Activated effector memory CD4-positive, alpha-beta T cell treated with Interleukin-2 at 50 U/mL for 16 hours (primary cell): Measurements from ENCODE around the gene NEDD4L.
"Not testable (repeated sequence)": the region's sequence is repeated elsewhere in the genome, so short reads cannot be mapped to it uniquely, and the experiment has no call there.

ENCODE experiments used
- DNase-seq: peaks from one replicate; pipeline ENCODE4 v3.0.0-alpha.2; 2020

The NEDD4L gene

DNA sequence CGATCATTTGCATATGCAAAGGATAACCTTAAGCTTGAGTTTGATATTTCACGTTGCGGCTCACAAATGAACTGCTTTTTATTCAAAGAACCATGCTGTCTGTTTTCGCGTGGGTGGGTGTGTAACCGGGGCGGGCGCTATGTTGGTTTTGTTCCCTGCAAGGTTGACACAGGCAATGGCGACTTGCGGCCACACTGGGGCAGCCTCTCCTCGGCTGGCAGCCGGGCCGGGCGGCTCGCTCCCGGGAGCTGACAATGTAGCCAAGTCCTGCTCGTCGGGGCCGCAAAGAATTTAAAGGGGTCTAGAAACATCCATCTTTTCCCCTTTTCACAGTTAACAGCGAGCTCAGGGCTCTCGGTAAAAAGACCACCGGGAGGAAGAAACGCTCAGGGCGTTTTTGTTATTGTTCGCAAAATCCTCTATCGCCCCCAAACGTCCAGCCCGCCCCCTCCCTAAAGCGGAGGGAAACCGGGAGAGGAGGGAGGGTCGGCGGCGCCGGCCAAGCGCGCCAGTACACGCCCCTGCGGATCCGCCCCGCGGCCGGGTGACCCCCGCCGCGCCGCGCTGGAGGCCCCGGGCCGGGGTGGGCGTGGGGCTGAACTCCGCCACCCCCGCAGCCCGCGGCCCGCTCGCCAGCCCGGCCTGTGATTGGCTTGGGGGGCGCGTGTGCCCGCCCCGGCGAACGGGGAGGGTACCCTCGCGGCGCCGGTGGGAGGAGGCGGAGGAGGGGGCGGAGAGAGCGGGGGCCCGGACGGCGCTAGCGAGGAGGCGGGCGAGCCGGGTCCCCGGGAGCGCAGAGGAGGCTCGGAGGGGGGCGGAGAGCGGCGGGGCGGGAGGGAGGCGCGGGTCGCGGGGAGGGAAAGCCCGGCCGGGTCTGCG lies at the start of gene NEDD4L:
Gene NEDD4L (plus strand): TSS at position 736 of the 879 bp plus-strand sequence. CDS start 435 bp downstream, outside the sequence.
- peak; percentile 54 for DNase-seq

DNA sequence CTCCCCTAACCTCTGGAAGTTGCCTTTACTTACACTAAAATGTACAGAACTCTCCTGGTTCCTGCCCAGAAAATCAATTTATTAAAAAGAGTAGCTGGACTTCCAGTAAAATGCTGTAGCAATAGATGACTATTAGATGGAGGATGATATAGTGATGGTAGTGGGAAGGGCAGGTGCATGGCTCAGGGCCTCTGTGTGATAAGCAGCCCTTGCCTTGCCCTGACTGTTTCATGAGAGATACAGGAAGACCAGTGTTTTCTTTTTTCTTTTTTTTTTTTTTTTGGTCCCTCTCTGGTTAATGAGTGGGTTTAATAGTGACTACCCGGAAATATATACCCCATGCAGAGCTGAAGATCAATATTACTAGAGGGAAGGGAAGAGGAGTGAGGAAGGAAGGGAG lies 48.7 kb upstream of the NEDD4L start:
- no peak for DNase-seq

- not testable (repeated sequence) for DNase-seq
Measured at GRCh38 chr18:57996894-57997293, 47.1 kb upstream of the NEDD4L start.

DNA sequence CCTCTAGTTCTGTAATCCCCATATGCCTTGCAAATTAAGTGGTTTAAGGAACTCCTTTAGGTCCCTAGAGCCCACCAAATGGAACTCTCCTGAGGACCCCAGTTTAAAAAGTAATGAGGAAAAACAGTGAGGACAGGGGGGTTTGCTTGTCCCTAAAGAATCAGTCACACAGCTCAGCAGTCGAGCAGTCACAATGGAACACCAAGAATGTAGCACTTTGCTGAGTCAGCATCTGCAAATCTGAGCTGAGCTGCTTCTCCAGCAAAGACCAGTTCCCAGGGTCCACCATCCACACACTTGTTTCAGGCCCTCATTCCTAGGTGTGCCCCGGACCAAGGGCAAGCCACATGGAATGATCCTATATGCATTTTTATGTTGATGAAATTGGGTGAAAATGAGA lies 46.2 kb upstream of the NEDD4L start:
- DNase-seq: no peak

DNA sequence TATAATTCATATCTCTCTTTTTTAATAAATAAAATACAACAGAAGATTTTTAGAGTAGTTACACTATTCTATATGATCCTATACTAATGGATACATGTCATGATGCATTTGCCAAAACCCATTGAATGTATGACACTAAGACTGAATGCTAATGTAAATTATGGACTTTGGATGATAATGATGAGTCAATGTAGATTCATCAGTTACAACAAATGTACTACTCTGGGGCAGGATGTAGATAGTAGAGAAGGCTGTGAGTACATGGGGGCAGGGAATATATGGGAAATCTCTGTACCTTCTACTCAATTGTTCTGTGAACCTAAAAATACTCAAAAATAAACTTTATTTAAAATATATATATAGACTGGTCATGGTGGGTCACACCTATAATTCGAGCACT lies 45.6 kb upstream of the NEDD4L start:
- DNase-seq: no peak

DNA sequence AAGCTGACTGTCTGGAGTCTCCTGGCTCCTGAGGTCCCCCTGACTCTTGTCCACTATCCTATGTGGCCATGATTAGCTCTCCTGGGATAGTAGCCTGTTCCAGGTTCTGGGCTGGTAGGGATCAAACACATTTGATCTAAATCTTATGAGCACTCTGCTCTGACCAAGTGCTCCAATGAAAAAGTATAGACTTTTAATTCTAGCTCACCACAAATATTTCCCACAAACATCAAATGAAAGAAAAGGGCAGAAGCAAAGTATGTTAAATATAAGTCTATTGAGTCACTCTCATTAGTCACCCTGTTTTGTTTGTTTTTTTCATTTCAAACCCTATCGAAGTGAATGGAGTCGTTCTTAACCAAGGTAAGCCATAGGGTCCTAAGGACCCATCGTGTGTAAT lies 39.7 kb upstream of the NEDD4L start:
- DNase-seq: no peak

- DNase-seq: no peak
Measured at GRCh38 chr18:58005011-58005410, 39.0 kb upstream of the NEDD4L start.

- DNase-seq: no peak
Measured at GRCh38 chr18:58005885-58006523, 38.0 kb upstream of the NEDD4L start.

DNA sequence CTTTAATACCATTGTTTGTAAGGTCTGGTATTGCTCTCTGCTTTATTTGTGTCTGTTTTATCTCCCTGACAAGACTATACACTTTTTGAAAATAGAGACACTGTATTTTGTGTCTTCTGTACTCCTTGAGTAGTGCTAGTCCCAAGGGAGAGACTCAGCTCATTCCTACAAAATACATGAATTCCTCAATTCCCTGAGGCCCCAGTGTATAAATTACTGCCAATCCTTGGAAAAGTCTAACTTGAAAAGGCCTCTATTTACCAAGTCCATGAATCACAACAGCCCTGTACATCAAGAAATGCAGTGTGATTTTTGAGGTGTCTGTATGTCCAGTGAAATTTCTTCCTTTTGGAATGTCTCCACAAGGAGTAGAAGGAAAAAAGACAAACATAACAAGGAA lies 34.9 kb upstream of the NEDD4L start:
- DNase-seq: no peak

DNA sequence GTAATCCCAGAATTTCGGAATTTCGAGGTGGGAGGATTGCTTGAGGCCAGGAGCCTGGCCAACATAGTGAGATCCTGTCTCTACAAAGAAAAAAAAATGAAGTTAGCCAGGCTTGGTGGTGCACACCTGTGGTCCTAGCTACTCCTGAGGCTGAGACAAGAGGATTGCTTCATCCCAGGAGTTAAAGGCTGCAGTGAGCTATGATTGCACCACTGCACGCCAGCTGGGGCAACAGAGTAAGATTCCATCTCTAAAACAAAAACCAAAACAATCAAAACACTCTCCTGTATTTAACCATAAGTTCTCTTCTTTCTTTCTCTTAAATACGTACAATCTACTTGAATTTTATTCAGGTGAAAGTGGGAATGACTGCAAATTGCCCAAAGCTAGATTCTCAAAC lies 33.8 kb upstream of the NEDD4L start:
- DNase-seq: no peak

- DNase-seq: no peak
Measured at GRCh38 chr18:58012356-58012755, 31.7 kb upstream of the NEDD4L start.

DNA sequence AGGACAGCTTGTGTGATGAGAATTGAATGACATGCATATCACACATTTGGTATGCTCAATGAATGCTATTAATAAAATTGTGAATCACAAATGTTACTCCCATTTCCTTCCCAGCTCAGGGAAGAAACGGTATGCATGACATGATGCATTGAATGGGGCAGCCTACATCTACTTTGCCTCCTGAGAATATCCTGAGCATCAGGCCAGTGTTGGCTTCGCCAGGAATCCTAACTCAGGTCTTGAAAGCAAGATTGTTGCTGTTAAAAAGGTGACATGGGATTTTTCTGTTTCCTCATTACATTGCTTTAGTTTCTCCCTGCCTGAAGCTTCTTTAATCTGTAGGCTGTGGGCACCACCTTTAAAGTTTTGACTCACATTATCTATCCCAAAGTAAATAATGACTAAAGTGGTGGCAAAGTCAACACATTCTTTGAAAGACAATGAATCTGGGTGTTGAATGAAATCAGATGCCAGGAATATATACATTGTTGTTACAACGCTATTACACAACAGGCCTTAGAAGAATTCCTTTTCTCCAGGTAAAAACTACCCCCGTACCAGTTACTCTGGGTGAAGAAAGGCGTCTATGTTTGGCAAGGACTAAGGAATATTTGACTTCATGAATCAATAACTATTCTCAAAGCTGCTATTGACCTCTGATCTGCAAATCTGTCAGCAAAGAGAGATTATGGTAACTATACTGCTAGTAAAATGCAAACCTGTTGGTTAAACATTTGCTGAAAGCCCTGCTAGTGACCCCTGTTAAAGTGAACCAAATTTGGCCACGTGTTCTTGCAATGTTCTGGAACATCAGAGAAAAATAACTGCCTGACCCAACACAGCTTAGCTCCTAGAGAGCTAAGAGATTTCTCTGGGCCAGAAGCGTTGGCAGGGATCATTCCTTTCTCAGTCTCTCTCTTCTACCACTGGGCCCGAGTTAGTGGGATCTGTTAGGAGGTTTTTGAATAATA lies 30.5 kb upstream of the NEDD4L start:
- DNase-seq: no peak

DNA sequence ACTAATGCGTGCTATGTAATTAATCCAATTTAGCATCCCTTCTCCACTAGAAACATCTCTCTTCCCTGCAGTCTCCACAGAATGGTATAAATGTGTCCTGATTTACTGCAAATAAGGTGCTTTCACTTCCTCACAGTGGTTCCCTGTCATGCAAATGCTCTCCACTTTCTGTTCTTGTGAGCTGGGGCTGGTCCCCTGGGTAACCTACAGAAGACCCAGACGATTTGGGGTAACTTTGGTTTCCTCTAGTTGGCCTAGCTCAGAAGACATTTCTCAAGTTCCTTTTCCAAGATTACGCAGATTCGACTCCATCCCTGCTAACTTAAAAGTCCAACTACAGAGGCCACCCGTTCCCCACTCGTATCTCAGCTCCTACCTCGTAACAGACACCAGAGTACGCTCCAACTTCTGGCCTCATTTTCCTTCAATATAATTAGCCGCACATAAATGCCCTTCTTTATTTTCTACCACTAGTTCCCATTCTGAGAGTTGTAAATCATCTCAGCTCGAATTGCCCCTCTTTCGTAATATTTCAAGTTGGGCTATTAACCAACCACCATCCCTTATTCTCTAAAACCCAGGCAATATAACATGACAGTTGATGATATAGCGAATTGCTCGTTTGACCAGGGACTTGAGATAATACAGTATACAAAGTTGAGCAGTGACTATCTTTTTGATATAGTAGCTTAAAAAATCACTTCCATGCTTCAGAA lies 28.8 kb upstream of the NEDD4L start:
- DNase-seq: no peak

- DNase-seq: no peak
Measured at GRCh38 chr18:58017267-58017666, 26.8 kb upstream of the NEDD4L start.

DNA sequence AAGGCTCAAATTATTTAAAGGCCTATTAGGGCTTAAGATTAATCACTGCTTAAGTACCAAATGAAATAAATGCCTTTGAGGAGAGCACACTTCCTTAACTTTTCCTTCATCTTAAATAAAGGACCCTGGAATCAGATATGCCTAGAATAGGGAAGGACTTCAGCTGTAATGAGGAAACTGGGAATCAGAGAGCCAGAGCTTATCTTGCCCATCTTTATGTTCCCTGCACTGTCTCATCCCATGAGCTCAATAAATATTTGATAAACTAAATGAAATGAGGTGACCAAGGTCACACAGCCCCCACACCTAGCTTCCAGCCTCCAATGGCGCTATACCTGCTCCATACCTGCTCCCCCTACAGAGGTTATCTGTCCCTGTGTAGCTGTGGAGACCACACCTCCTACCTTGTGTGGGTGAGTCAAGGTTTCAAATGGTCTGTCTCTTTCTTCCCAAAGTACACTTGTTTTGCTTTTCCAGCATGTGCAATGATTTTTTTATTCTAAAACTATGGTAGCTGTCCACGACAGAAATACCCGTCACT lies 23.4 kb upstream of the NEDD4L start:
- DNase-seq: no peak

GRCh38 chr18:58021504-58021903 lies 22.5 kb upstream of the NEDD4L start:
- DNase-seq: no peak

GRCh38 chr18:58023108-58023507 lies 20.9 kb upstream of the NEDD4L start:
- no peak for DNase-seq

DNA sequence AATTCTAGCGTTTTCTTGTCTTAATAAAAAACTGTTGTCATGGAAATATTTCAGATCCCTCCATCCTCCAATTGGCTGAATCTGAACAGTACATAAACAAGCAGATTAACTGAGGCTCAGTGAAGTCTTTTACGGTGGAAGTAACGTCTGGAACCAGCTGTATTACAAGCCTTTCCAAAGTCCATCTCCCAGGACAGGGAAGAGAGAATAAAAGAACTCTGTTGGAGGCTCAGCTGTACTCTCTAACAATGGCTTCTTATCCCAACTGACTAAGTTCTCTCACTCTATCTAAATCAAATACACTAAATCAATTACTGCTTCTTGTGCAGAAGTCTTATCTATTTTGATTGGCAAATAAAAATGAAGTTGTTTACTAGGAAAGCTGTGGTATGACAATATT lies 19.9 kb upstream of the NEDD4L start:
- DNase-seq: no peak

DNA sequence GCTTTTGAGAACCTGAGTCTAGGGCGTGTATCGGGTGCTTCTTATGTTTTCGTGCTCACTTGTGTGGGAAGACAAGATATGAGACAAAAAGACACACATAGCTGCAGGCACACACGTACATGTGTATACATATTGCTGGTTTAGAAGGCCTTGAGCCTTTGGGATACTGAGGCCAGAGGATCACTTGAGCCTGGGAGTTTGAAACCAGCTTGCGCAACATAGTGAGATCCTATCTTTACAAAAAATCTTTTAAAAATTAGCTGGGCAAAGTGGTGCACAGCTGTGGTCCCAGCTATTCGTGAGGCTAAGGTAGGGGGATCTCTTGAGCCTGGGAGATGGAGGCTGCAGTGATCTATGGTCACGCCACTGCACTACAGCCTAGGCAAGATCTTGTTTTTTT lies 18.8 kb upstream of the NEDD4L start:
- no peak for DNase-seq

GRCh38 chr18:58025733-58026132 lies 18.3 kb upstream of the NEDD4L start:
- DNase-seq: no peak

DNA sequence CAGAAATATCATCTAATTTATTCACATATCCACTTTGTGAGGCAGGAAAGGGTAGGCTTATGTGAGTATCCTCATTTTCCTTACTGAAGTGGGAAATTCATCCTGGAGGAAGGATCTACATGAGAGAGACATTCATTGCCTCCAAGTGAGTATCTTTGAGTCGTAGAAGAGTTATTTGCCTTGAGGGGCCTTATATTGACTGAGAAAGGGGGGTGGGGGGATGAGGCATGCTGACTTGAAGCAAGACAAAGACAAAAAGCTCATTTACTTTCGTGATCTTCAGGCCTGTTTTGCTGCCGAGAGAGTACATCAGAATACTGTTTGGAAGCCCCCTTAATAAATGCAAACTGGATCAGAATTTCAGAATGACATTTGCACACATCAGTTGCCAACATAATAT lies 17.6 kb upstream of the NEDD4L start:
- no peak for DNase-seq

DNA sequence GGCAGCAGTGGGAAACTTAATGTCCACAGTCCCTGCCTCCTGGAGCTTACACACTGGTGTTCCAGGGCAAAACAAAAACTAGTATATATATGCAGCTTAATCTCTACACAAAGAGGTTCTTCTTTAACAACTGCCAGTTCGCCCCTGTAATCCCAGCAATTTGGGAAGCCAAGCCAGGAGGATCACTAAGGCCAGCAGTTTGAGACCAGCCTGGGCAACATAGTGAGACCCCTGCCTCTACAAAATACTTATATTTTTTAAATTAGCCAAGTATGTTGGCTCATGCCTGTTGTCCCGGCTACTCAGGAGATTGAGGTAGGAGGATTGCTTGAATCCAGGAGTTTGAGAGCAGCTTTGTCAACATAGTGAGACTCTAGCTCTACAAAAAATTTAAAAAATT lies 17.2 kb upstream of the NEDD4L start:
- DNase-seq: no peak
